Body of pancreas (tissue), 4 donors: Measurements from ENCODE around the gene DNAJB12. TPM values are rescaled to one million over a fixed set of nuclear protein-coding genes. Genes with fewer than 3 reads are reported as not detected.
"Not testable (repeated sequence)": the region's sequence is repeated elsewhere in the genome, so short reads cannot be mapped to it uniquely, and the experiment has no call there.

Experiments
- ATAC-seq: fragments of 150-250 bp; one replicate; pipeline ENCODE4 v1.9.1; 2016
- DNase-seq, 4 donors: peaks; one replicate each; pipeline ENCODE4 v3.0.0-alpha.2; 2019
- H3K27ac ChIP-seq, 4 donors: fragments of 200-600 bp; sonication (generic); 1 replicate in 3 of 4; 2 replicates in 1 of 4; pipeline versions ENCODE4 v1.5.1 to v1.6.1; 2016 to 2019; ENCODE audit warnings: mild to moderate bottlenecking in 1 of 4, mixed read lengths in 1 of 4, moderate library complexity in 1 of 4
- H3K27me3 ChIP-seq, 2 donors: fragments of 200-600 bp; sonication (generic); one replicate each; pipeline ENCODE4 v1.6.0; 2016; ENCODE audit warnings: mild to moderate bottlenecking in 1 of 2
- H3K36me3 ChIP-seq, 2 donors: fragments of 200-600 bp; sonication (generic); replicated peaks in 1 of 2; 2 replicates each; pipeline ENCODE4 v1.5.1; 2016; ENCODE audit warnings: low read depth in 2 of 2; ENCODE audit not compliant: insufficient read depth in 1 of 2
- H3K4me1 ChIP-seq: fragments of 200-600 bp; sonication (generic); one replicate; pipeline ENCODE4 v1.6.0; 2016
- H3K4me3 ChIP-seq, 2 donors: fragments of 200-600 bp; sonication (generic); 1 replicate in 1 of 2; 2 replicates in 1 of 2; pipeline ENCODE4 v1.5.1; 2016 to 2019
- H3K9me3 ChIP-seq, 3 donors: fragments of 200-600 bp; sonication (generic); 1 replicate in 2 of 3; 2 replicates in 1 of 3; pipeline ENCODE4 v1.5.1; 2016
- POLR2A ChIP-seq, 3 donors: fragments of 450-650 bp; IDR thresholded peaks; one replicate each; pipeline ENCODE4 v1.6.1; 2016; ENCODE audit warnings: antibody characterized with exemption in 3 of 3, mild to moderate bottlenecking in 2 of 3
- WGBS, 2 donors: methylation state at CpG; one replicate each; pipeline ENCODE4 v1.1.5; 2017; 5-methylcytosine and 5-hydroxymethylcytosine counted together
- intact Hi-C: fragments of 100-400 bp; cut with DNase I; formaldehyde crosslinking; loops from one replicate; pipeline ENCODE4 v1.15.1; 2023
- total RNA-seq, 2 donors: library from RNA; depleted of rRNA; stranded (reverse); fragments of >200 nt; gene quantifications; one replicate each; pipeline ENCODE4 v1.1.0, GENCODE V29; 2016
- TF ChIP-seq, protein P1 (sequence below), 7 experiments: fragments of 450-650 bp in 4 of 7; fragments of 200-600 bp in 3 of 7; sonication (generic) in 3 of 7; IDR thresholded peaks; one replicate each; pipeline ENCODE4 v1.5.1; 2016 to 2019; ENCODE audit warnings: antibody characterized with exemption in 7 of 7

Gene DNAJB12
- total RNA-seq, 2 donors from 2014 or later = 19.2 to 24.1 TPM

DNA sequence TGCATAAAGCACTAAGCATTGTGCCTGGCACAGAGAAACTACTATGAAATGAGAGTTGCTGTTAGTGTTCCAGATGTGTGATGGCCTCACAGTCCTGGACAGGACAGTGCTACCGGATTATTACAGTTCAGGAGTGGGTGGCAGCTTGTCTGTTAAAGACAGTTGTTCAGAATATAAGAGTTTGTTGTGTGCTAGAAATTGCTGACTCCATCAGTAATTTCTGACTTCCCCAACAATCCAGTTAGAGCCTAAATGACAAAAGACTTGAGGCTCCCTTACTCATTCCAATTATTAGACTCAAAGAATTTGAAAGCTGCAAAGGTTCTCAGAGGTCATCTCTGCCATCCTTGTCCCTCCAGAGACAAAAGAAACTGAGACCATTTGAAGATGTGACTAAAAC, 34.3 kb upstream of the DNAJB12 start:
- Histone ChIP-seq H3K36me3 (no peaks in the 10 kb centered on the region), H3K27ac (no peak overlapping the region), H3K9me3 (no peaks in the 10 kb centered on the region), H3K4me1 (no peaks in the 10 kb centered on the region), H3K4me3 (no peak overlapping the region), H3K27me3 (no peaks in the 10 kb centered on the region)
- 91 to 100% methylated on average over 1 of the region's 1 CpG for WGBS, 2 donors
- TF ChIP-seq POLR2A (IDR thresholded peaks at IDR 0.05) = no peak
- TF ChIP-seq, protein P1, sequence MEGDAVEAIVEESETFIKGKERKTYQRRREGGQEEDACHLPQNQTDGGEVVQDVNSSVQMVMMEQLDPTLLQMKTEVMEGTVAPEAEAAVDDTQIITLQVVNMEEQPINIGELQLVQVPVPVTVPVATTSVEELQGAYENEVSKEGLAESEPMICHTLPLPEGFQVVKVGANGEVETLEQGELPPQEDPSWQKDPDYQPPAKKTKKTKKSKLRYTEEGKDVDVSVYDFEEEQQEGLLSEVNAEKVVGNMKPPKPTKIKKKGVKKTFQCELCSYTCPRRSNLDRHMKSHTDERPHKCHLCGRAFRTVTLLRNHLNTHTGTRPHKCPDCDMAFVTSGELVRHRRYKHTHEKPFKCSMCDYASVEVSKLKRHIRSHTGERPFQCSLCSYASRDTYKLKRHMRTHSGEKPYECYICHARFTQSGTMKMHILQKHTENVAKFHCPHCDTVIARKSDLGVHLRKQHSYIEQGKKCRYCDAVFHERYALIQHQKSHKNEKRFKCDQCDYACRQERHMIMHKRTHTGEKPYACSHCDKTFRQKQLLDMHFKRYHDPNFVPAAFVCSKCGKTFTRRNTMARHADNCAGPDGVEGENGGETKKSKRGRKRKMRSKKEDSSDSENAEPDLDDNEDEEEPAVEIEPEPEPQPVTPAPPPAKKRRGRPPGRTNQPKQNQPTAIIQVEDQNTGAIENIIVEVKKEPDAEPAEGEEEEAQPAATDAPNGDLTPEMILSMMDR (IDR thresholded peaks at IDR 0.05) = no peak
- DNase-seq (no peak), ATAC-seq (no peak)
- intact Hi-C loops = no loop called here

DNA sequence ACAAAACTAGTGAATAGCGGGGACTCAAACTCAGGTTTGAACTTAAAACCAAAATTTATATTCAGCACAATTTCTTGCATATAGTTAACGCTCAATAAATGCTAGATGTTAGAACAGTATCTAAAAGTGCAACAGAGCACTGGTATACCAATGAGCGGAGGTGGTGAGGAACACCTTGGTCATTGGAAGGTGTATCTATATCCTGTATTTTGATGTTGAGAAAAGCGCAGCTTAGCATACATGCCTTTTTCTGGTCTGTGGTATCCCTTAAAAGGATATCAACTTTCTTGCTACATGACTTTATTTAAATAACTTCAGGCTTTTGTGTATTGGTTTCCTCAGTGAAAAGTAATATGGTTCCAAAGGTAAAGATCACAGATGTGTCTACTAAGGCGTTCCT, 33.3 kb upstream of the DNAJB12 start:
- ATAC-seq (no peak), DNase-seq (no peak)
- H3K4me1 ChIP-seq = no peaks in the 10 kb centered on the region
- intact Hi-C loops = no loop called here
- H3K27ac ChIP-seq = no peak overlapping the region
- no peaks in the 10 kb centered on the region for H3K9me3 ChIP-seq
- H3K4me3 ChIP-seq = no peak overlapping the region
- H3K36me3 ChIP-seq = no peaks in the 10 kb centered on the region
- no peaks in the 10 kb centered on the region for H3K27me3 ChIP-seq
- TF ChIP-seq POLR2A (IDR thresholded peaks at IDR 0.05) = no peak
- TF ChIP-seq, protein P1 (IDR thresholded peaks at IDR 0.05) = no peak
- 95 to 97% methylated on average over 5 of the region's 5 CpGs for WGBS, 2 donors

GRCh38 chr10:72386916-72387586, 32.3 kb upstream of the DNAJB12 start:
- WGBS, 2 donors = 46 to 62% methylated on average over 3 of the region's 3 CpGs
- Histone ChIP-seq H3K27me3 (no peaks in the 10 kb centered on the region), H3K27ac (no peak overlapping the region), H3K36me3 (no peaks in the 10 kb centered on the region), H3K4me1 (no peaks in the 10 kb centered on the region), H3K4me3 (no peak overlapping the region), H3K9me3 (no peaks in the 10 kb centered on the region)
- no peak for ATAC-seq
- no peak for DNase-seq
- intact Hi-C loops = no loop called here
- no peak for TF ChIP-seq POLR2A (IDR thresholded peaks at IDR 0.05)
- TF ChIP-seq, protein P1 (IDR thresholded peaks at IDR 0.05) = no peak

- ATAC-seq (no peak), DNase-seq (no peak)
- TF ChIP-seq, protein P1 (IDR thresholded peaks at IDR 0.05) = no peak
- TF ChIP-seq POLR2A (IDR thresholded peaks at IDR 0.05) = no peak
- Histone ChIP-seq H3K27me3 (no peaks in the 10 kb centered on the region), H3K36me3 (no peaks in the 10 kb centered on the region), H3K4me1 (no peaks in the 10 kb centered on the region), H3K4me3 (no peak overlapping the region), H3K9me3 (no peaks in the 10 kb centered on the region), H3K27ac (no peak overlapping the region)
- intact Hi-C loops = no loop called here
- WGBS, 2 donors = 89 to 91% methylated on average over 3 to 4 of the region's 4 CpGs
Measured at GRCh38 chr10:72385724-72386123, 31.0 kb upstream of the DNAJB12 start.

DNA sequence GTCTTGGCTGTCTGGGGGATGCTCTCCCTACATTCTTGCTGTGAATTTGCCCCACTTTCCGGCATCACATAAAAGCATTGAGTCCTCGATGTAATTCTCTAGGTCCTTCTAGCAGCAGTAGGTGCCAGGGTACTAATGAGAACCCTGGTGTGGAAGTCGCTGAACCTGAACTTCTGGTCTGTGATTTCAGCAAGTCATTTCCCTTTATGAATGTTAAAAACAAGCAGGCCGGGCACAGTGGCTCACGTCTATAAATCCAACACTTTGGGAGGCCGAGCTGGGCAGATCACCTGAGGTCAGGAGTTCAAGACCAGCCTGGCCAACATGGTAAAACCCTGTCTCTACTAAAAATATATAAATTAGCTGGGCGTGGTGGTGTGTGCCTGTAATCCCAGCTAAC, 30.3 kb upstream of the DNAJB12 start:
- WGBS, 2 donors = 60 to 66% methylated on average over 7 of the region's 7 CpGs
- DNase-seq, H3K27me3 ChIP-seq, intact Hi-C loops, H3K27ac ChIP-seq, H3K4me1 ChIP-seq, ATAC-seq, H3K36me3 ChIP-seq, H3K9me3 ChIP-seq, H3K4me3 ChIP-seq: not testable (repeated sequence)
